Measurements from ENCODE around the gene EIF4ENIF1. TPM values are rescaled to one million over a fixed set of nuclear protein-coding genes. Genes with fewer than 3 reads are reported as not detected.
A peak's percentile ranks its signal among the peaks of the same experiment; 100 is the strongest.

EIF4ENIF1 gene
- total RNA-seq, 1 experiment from 2014 or later = 36.3 TPM

- H3K27ac Mint-ChIP-seq = peak overlapping the region in 1 of 3 experiments; percentile 42; a peak in 1 of 7 replicates
- H3K79me1 ChIP-seq (ENCODE audit: insufficient read depth, low read depth, low read length, poor library complexity, severe bottlenecking) = no peaks in the 10 kb centered on the region
- no peak overlapping the region for H2BK12ac ChIP-seq (ENCODE audit: insufficient read length, low read depth, low read length)
- no peak overlapping the region for H2BK20ac ChIP-seq (ENCODE audit: low read depth, low read length, poor library complexity, severe bottlenecking)
- no peak for DNase-seq
- no peak overlapping the region for H2BK15ac ChIP-seq (ENCODE audit: low read depth, low read length)
- H2BK120ac ChIP-seq (ENCODE audit: low read depth, low read length, poor library complexity, severe bottlenecking) = no peak overlapping the region
- H3K9me3 ChIP-seq (ENCODE audit: control insufficient read depth, low read depth, low read length) = no peaks in the 10 kb centered on the region
- H2BK5ac ChIP-seq (ENCODE audit: insufficient read length, low read length) = no peak overlapping the region
- H3K4me2 ChIP-seq (ENCODE audit: insufficient read depth, insufficient read length, low read length) = no peak overlapping the region
- no peak overlapping the region for H2AK5ac ChIP-seq (ENCODE audit: insufficient read length, low read length)
- H3K4me1 ChIP-seq (ENCODE audit: insufficient read depth, low read length) = no peaks in the 10 kb centered on the region
- TF ChIP-seq CTCF (conservative IDR thresholded peaks at IDR 0.05) = peak; percentile 72
- H3K9ac ChIP-seq (ENCODE audit: extremely low read depth, insufficient read length, low read length) = no peak overlapping the region
- no CpG with 5 or more reads among the region's 5 CpGs for WGBS (ENCODE audit: extremely low coverage, insufficient read length, low lambda C conversion rate)
- H3K36me3 Mint-ChIP-seq (ENCODE audit: insufficient read depth in 1 of 3, low read depth in 3 of 3) = peaks cover 2 to 39% (median 14%) of the 10 kb centered on the region in 3 experiments; a peak in 6 of 7 replicates
- no peak overlapping the region for H3K14ac ChIP-seq (ENCODE audit: insufficient read depth, low read length)
- no peak overlapping the region for H3K4ac ChIP-seq (ENCODE audit: low read depth, low read length)
- no peaks in the 10 kb centered on the region for H3K79me2 ChIP-seq (ENCODE audit: insufficient read depth, low read length)
- no peak overlapping the region for H3K18ac ChIP-seq (ENCODE audit: insufficient read length, low read depth, low read length)
- no peak overlapping the region for H4K5ac ChIP-seq (ENCODE audit: insufficient read length, low read depth, low read length)
- H3T11ph ChIP-seq (ENCODE audit: low read length) = no peak overlapping the region
- no peak overlapping the region for H3K27ac ChIP-seq (ENCODE audit: insufficient read length, low read depth, low read length)
- no peak overlapping the region for H3K56ac ChIP-seq (ENCODE audit: insufficient read length, low read depth, low read length)
- H3K9me3 Mint-ChIP-seq = no peaks in the 10 kb centered on the region
- no peak overlapping the region for H4K8ac ChIP-seq (replicated peaks; ENCODE audit: insufficient read length, low read depth, low read length)
- no peak overlapping the region for H3K4me3 Mint-ChIP-seq
- H3K23ac ChIP-seq (ENCODE audit: insufficient read length, low read depth, low read length) = no peak overlapping the region
- no peaks in the 10 kb centered on the region for H3K23me2 ChIP-seq (ENCODE audit: insufficient read length, low read depth, low read length, poor library complexity, severe bottlenecking)
- no peak overlapping the region for H2AFZ ChIP-seq (ENCODE audit: low read length)
- no peak overlapping the region for H4K91ac ChIP-seq (ENCODE audit: insufficient read length, low read depth, low read length)
- no peaks in the 10 kb centered on the region for H3K27me3 Mint-ChIP-seq (ENCODE audit: low read depth)
- no peaks in the 10 kb centered on the region for H3K27me3 ChIP-seq (ENCODE audit: insufficient read depth, low read length)
- H3K4me1 Mint-ChIP-seq = no peaks in the 10 kb centered on the region
- H4K20me1 ChIP-seq (ENCODE audit: control insufficient read depth, insufficient read depth, insufficient read length) = no peaks in the 10 kb centered on the region
Measured at GRCh38 chr22:31451709-31452571, 37.7 kb downstream of the EIF4ENIF1 start.

Data from H9 (cell line).